Measurements from ENCODE around the gene RNF157. TPM values are rescaled to one million over a fixed set of nuclear protein-coding genes. Genes with fewer than 3 reads are reported as not detected.
A peak's percentile ranks its signal among the peaks of the same experiment; 100 is the strongest.

The RNF157 gene
- total and polyA plus RNA-seq, 10 of the 15 experiments (the other 5 are each of a cell fraction or from before 2014, with no cell fraction given) = 1.4 to 15.9 (median 9.6) TPM

DNA sequence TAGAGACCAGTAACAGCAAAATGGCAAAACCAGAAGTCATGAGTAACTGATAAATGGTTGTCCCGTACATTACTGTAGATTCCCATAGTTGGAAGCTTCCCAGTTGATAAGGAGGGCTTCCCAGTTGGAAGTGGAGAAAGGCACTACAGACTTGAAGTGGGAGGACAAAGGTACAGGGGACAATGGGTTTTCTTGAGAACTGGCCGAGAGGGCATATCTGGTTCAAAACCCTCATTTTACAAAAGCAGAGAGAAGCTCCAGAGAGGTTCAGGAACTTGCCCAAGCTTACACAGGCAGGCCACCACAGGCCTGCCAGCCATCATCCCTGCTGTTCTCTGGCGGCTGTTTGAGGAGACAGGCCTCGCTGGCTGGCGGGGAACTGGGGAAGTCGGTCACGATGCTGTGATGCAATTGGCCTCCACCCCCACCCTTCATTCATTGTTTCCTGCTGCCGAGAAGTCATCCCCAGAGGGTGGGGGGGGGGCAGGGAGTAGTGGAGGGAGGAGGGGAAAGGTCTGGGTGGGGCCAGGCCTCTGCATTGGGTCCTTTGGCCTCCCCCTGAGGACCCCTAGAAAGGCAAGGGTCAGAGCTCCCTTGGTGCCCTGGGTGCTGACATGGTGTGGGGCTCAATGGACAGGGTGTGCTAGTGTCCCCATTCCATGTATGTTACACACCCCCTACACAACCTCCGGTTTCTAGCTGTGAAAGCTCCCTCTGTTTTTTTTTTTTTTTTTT lies 27.9 kb upstream of the RNF157 start (continued):
- TF ChIP-seq, protein P1, sequence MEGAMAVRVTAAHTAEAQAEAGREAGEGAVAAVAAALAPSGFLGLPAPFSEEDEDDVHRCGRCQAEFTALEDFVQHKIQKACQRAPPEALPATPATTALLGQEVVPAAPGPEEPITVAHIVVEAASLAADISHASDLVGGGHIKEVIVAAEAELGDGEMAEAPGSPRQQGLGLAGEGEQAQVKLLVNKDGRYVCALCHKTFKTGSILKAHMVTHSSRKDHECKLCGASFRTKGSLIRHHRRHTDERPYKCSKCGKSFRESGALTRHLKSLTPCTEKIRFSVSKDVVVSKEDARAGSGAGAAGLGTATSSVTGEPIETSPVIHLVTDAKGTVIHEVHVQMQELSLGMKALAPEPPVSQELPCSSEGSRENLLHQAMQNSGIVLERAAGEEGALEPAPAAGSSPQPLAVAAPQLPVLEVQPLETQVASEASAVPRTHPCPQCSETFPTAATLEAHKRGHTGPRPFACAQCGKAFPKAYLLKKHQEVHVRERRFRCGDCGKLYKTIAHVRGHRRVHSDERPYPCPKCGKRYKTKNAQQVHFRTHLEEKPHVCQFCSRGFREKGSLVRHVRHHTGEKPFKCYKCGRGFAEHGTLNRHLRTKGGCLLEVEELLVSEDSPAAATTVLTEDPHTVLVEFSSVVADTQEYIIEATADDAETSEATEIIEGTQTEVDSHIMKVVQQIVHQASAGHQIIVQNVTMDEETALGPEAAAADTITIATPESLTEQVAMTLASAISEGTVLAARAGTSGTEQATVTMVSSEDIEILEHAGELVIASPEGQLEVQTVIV (IDR thresholded peaks at IDR 0.05; ENCODE audit: borderline replicate concordance, partially characterized antibody) = no peak
- TF ChIP-seq RBBP5 (conservative IDR thresholded peaks at IDR 0.05) (no peak), MTA2 (IDR thresholded peaks at IDR 0.05; ENCODE audit: low read depth) (no peak), BACH1 (IDR thresholded peaks at IDR 0.05; ENCODE audit: borderline replicate concordance) (peak; percentile 71), BHLHE40 (IDR thresholded peaks at IDR 0.05; ENCODE audit: borderline replicate concordance in 1 of 2, low read depth in 2 of 2, low read length in 1 of 2) (peak; percentile 44 to 66; a peak in 3 of 4 replicates), ZNF622 (IDR thresholded peaks at IDR 0.05) (no peak), SUPT20H (IDR thresholded peaks at IDR 0.05; ENCODE audit: borderline replicate concordance, control insufficient read depth, low read depth, low read length) (no peak), MEF2B (IDR thresholded peaks at IDR 0.05; ENCODE audit: partially characterized antibody, poor library complexity, severe bottlenecking) (no peak), MEF2A (IDR thresholded peaks at IDR 0.05; ENCODE audit: insufficient read depth, low read depth, low read length) (0 out of 2 replicates have a peak, but pooled peaks have one; percentile 51)
- TF ChIP-seq, protein P2, sequence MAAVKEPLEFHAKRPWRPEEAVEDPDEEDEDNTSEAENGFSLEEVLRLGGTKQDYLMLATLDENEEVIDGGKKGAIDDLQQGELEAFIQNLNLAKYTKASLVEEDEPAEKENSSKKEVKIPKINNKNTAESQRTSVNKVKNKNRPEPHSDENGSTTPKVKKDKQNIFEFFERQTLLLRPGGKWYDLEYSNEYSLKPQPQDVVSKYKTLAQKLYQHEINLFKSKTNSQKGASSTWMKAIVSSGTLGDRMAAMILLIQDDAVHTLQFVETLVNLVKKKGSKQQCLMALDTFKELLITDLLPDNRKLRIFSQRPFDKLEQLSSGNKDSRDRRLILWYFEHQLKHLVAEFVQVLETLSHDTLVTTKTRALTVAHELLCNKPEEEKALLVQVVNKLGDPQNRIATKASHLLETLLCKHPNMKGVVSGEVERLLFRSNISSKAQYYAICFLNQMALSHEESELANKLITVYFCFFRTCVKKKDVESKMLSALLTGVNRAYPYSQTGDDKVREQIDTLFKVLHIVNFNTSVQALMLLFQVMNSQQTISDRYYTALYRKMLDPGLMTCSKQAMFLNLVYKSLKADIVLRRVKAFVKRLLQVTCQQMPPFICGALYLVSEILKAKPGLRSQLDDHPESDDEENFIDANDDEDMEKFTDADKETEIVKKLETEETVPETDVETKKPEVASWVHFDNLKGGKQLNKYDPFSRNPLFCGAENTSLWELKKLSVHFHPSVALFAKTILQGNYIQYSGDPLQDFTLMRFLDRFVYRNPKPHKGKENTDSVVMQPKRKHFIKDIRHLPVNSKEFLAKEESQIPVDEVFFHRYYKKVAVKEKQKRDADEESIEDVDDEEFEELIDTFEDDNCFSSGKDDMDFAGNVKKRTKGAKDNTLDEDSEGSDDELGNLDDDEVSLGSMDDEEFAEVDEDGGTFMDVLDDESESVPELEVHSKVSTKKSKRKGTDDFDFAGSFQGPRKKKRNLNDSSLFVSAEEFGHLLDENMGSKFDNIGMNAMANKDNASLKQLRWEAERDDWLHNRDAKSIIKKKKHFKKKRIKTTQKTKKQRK (IDR thresholded peaks at IDR 0.05; ENCODE audit: low read depth, low read length) = no peak

Measured in GM12878 (cell line).